A172 (cell line): ENCODE data around the gene MEGF11. TPM values are rescaled to one million over a fixed set of nuclear protein-coding genes. Genes with fewer than 3 reads are reported as not detected.
"Not testable (repeated sequence)": the region's sequence is repeated elsewhere in the genome, so short reads cannot be mapped to it uniquely, and the experiment has no call there.

Source experiments
- DNase-seq: peaks from one replicate; pipeline ENCODE4 v3.0.0-alpha.2; 2015; ENCODE audit warnings: low spot score
- total RNA-seq: library from RNA; depleted of rRNA; stranded (reverse); fragments of >200 nt; shearing (Covaris generic); gene quantifications from 2 replicates; pipeline ENCODE4 v1.2.3, GENCODE V29; 2014

Gene MEGF11
- total RNA-seq, 1 experiment from 2014 or later: 0.57 TPM

DNA sequence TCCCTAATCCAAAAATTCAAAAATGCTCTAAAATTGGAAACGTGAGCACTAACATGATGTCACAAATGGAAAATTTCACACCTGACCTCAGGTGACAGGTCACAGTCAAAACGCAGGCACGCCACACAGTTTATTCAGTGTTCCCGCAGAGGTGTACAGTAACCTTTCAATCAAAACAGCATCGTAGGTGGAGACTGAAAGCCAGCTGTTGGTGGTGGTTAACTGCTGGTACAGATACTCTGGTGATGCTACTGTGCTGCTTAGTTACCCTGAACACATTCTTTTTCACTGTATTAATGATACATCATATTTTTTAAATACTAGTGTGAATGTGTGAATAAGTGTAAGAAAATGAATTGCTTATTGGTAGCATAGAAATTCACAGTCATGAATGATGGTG lies 360.5 kb downstream of the MEGF11 start:
- DNase-seq: no peak

DNA sequence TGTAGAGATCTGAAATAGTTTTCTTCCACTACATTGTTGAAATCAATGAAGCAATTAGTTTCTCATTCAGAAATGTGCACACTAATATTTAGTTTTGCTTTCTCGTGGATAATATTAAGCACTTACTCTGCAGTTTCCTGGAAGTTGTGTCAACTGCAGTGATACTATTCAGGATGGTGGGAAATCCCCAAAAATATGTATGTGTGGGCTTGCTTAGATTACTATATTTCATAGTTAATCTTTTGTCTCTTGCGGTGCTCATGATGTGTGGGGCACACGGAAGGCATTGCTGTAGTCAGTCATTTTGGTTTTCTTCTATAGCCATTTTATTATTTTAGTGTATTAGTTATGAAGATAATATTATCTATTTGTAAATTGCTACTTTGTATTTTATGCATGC lies 364.6 kb downstream of the MEGF11 start:
- no peak for DNase-seq

DNA sequence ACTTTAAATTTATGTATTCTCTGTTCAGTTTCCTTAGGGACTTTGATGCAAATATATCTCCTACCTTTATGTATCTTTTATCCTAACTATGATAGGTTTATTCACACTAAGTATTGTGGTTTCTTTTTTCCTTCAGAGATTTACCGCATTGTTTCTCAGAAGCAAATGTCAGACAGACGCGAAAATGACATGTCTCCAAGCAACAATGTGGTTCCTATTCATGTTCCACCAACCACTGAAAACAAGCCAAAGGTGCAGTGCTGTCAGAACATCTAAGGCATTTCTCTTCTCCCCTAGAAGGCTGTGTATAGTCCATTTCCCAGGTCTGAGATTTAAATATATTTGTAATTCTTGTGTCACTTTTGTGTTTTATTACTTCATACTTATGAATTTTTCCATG lies 366.0 kb downstream of the MEGF11 start:
- DNase-seq: no peak

DNA sequence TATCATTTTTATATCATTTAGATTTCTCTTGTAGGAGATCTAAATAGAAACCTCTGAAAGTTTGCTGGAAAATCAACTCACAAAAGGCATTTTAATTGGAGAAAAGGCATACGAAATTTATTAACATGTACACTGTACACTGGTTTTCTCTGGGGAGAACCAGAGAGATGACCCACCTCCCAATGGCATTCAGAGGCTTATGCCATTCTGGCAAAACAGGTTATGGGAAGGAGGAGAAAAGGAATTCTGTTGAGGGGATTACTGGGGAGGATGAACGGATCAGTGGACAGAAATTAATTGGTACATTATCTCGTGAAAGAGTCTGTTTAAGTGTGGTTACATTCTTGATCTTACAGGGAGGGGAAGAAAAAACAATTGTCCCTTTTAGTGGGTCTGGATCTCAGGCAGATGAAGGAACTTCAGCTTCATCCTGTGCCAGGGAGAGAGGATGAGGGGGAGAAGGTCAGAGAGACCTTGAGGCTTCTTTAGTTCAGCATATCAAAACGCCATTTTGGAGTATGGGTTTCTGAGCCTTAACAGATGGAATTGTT lies 367.8 kb downstream of the MEGF11 start:
- no peak for DNase-seq

DNA sequence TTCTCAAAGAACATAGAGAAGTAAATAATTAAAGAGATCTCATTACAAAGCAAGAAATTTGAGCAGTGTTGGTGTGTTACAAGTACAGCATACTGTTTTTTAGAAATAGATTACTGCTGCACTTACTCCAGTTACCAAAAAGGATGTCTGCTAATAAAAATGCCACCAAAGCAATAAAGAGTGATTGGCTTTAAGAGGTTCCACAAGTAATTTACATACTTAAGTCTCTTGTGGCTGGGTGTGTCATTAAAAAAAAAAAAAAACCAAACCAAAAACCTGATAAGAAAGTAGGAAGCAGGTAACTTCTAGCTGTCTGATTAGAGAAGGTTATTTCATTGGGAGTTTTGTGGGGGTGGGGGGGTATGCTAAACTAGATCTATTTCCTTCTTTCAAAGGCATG lies 369.0 kb downstream of the MEGF11 start:
- DNase-seq: no peak

DNA sequence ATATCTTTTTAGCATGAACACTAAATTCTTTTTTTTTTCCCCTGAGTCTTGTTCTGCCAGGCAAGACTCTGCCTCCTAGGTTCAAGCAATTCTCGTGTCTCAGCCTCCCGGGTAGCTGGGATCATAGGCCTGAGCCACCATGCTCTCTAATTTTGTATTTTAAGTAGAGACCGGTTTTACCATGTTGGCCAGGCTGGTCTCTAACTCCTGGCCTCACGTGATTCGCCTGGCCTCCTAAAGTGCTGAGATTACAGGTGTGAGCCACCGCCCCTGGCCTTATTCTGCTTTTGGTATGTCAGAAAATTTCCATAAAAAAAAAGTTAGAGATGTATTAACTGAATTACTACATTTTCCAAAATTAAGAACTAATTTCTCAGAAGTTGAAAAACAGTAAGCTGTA lies 370.0 kb downstream of the MEGF11 start:
- DNase-seq: no peak

DNA sequence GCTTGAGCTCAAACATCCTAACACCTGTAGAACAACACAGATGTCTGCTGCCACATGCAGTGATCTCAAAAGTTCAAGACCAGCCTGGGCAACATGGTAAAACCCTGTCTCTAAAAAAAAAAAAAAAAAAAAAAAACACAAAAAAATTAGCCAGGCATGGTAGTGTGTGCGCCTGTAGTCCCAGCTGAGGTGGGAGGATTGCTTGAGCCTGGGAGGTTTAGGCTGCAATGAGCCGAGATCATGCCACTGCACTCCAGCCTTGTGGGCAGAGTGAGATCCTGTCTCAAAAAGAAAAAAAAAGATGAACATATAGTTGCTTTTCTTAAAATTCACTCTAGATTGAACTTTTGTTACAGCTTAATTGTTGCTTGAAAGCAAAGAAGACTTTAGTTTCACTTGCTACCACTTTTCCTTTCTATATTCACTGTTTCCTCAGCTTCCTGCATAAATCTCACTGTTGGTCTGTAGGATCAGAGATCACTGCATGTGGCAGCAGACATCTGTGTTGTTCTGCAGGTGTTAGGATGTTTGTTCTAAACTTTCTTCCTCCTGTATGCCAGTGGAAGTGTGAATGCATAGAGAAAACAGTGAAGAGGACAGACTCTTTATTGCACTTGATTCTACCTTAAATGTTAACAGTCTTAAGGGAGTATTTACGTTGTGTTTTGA lies 371.6 kb downstream of the MEGF11 start:
- no peak for DNase-seq

DNA sequence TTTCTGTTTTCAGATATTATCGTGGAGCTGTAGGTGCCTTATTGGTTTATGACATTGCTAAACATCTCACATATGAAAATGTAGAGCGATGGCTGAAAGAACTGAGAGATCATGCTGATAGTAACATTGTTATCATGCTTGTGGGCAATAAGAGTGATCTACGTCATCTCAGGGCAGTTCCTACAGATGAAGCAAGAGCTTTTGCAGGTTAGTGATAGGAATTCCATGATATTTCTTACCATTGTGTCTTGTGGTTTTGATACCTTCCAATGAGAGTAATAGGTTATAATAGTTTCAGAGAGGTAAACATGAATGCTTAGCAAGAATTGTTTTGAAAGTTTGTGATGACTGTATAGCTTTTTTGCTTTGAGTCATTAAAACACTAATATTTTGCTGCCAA lies 375.8 kb downstream of the MEGF11 start:
- no peak for DNase-seq

DNA sequence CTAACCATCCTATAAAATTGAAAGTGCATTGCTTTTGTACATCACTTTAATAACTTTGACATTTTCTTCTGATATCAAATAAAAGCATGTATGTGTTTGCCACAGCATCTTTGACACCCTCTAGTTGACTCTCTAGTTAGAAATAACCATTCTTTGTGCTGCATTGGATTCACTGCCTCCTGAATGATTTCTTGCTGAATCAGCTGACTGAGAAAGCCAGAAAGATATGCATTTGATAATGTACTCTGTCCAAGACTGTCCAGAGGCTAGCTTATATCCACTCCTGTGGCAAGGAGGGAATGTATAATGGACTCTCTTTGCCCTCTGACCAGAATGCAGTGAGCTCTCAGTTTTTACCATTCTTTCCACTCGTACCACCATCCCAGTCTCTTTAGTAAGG lies 378.1 kb downstream of the MEGF11 start:
- no peak for DNase-seq

DNA sequence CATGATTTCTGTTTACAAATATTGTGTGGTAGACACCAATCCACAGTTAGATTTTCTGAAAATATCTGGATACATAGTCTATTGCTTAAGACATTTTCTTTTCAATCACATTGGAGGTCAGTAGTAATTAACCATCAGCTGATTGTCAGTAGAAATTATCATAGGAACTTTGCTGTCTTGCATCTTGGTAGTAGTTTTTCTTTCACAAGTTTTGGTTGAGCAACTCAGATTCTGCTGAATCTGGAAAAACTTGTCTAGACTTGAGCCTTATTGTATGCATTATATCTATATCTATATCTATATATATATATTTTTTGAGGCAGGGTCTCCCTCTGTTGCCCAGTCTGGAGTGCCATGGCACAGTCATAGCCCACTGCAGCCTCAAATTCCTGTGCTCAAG lies 380.3 kb downstream of the MEGF11 start:
- DNase-seq: no peak

DNA sequence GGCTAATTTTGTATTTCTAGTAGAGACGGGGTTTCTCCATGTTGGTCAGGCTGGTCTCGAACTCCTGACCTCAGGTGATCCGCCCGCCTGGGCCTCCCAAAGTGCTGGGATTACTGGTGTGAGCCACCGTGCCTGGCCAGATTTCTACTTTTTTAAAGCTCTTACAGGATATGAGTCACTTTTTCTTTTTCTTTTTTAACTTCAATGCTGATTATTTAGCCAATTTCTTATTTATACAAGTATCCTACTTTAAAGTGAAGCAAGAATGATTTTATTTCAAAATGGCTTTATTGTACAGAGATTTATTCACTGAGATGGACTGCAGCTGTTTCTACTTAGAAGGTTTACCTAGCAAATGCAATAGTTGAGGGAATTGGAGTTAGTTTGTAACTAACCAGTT lies 381.0 kb downstream of the MEGF11 start:
- peak; percentile 16 for DNase-seq

DNA sequence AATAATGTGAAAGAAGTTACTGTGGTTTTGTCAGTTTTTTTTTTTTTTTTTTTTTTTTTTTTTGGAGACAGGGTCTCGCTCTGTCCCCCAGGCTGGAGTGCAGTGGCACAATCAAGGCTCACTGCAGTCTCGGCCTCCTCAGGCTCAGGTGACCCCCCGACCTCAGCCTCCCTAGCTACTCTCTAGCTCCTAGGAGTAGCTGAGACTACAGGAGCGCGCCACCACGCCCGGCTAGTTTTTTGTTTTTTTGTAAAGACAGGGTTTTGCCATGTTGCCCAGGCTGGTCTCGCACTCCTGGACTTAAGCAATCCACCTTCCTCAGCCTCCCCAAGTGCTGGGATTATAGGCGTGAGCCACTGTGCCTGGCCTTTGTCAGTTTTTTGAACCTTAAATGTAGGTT lies 381.7 kb downstream of the MEGF11 start:
- not testable (repeated sequence) for DNase-seq

DNA sequence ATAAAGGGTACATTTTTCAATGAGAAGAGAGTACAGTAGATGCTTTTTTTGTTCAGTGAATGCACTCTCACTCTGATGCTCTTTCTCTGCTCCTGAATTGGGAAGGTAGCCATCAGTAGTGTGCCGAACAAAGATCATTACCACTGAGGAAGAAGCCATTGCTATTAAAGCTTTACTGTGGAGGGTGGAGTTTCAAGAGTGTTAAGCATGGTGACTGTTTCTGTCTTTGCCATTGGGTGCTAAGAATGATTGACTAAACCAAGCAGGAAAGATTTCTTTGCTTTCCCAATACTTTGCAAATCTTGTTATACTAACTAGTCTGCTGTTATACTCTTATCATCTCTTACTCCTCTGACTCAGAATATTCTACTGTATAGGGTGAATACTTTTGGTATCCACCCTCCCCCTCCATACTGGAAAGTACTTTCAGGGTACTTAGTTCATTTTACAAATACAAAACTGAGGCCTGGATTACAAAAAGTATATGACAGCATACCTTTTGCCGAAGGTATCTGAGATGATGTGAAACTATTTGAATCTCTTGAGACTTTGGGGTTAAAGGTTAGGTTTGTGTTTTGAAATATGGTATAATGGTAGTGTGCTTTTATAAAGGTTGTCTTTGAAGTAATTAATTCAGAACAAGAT lies 382.5 kb downstream of the MEGF11 start:
- DNase-seq: peak; percentile 46

DNA sequence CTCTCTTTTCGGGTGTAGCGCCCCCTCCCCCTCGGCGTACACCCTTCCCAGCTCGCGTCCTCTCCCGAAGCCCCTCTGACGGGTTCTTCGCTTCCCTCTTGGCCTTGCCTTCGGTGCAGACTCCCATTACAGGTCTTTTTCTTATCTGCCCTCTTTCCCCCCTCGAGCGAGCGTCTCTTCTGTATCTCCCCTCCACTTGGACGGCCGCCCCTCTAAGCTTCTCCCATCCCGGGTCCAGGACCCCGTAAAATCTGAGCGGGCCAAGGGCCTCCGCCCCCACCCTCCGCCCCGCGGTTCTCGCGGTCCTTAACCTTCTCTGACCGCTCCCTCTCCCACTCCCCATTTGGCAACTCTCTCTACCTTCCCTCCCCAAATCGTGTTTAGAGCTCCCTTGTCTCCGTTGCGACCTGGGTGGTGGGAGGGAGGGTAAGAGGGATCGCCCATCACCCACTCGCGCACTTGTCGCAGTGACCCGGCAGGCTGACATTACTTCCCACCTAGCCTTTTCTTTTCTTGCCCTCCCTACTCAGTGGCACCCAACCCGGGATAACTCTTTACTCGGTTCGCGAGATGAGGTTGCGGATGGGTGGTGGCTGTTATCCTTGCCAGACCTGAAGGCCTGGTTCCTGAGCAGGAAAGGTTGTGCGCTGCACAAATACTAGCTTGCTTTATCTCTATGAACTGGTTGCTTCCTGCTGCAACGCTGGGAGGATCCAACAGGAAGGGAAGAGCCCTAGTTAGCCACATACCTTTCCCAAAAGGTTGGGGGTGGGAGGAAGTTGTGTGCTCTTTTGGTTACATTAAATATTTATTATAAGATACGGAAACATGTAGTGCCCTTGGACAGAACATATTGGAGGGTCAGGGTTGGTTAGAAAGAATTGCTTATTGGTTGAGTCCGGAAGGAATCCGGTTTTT lies 383.3 kb downstream of the MEGF11 start:
- peak; percentile 45 for DNase-seq

DNA sequence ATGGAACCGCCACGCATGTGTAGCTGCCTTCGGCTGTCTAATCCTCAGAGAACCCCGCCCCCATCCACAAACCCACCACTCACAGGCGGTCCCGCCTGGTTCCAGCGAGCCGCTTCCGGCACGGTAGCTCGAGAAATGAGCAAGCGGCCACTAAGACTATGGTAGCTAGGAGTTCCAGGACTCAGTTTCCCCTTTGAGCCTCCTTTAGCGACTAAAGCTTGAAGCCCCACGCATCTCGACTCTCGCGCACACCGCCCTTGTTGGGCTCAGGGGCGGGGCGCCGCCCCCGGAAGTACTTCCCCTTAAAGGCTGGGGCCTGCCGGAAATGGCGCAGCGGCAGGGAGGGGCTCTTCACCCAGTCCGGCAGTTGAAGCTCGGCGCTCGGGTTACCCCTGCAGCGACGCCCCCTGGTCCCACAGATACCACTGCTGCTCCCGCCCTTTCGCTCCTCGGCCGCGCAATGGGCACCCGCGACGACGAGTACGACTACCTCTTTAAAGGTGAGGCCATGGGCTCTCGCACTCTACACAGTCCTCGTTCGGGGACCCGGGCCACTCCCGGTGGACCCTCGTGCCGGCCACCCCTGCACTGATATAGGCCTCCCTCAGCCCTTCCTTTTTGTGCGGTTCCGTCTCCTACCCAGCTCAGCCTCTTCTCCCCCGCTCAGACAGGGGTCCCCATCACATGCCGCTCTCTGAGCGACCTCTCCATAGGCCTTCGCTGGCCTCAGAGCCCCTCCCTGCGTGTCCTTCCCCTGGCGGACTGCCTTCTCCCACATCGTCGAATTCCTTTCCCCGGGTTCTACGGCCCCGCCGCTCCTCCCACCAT lies 384.2 kb downstream of the MEGF11 start, which contains the start of gene RAB11A:
TSS of gene RAB11A (plus strand) at position 366 of the 828 bp plus-strand sequence. CDS start at position 461, 95 bp downstream.
- peak; percentile 91 for DNase-seq

DNA sequence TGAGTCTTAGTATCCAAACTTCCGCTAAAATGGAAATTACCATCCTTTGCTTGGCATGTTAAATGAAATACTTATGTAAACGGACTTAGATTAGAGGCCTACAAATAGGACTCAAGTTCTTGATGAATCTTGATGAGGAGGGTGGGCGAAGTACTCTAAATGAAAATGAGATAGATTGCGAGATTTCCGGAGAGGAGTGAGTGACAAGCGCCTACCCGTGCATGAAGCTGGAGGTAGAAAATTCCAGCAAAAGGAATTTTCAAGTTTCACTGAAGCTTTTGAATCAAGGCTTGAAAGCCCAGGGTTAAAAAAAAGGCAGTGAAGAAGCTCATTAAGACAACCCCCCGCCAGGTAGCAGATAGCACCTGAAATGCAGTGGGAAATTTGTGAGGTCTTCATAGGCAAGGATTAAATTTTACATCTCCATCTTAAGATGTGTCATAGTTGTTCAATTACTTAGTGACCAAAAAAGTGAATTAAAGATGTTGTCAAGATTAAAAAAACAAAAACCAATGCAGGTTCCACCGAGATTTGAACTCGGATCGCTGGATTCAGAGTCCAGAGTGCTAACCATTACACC lies 384.9 kb downstream of the MEGF11 start:
- DNase-seq: no peak

DNA sequence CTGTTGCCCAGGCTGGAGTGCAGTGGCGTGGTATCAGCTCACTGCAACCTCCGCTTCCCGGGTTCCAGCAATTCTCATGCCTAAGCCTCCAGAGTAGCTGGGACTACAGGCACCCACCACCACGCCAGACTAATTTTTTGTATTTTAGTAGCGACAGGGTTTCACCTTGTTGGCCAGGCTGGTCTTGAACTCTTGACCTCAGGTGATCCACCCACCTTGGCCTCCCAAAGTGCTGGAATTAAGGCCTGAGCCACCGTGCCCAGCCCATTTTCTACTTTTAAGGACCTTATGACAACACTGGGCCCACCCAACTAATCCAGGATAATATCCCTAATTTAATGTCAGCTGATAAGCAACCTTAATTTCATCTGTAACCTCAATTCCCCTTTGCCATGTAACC lies 385.6 kb downstream of the MEGF11 start:
- DNase-seq: not testable (repeated sequence)

DNA sequence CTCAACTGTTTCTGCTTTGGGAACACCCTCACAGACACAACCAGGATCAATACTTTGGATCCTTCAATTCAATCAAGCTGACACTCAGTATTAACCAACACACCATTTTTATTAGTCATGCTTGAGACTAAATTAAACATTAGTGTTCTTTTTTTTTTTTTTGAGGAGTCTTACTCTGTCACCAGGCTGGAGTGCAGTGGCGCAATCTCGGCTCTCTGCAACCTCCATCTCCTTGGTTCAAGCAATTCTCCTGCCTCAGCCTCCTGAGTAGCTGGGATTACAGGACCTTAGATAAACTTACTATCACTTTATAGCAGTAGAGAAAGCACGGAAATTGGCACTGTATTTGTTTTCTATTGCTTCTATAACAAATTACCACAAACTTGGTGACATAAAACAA lies 386.3 kb downstream of the MEGF11 start:
- no peak for DNase-seq

DNA sequence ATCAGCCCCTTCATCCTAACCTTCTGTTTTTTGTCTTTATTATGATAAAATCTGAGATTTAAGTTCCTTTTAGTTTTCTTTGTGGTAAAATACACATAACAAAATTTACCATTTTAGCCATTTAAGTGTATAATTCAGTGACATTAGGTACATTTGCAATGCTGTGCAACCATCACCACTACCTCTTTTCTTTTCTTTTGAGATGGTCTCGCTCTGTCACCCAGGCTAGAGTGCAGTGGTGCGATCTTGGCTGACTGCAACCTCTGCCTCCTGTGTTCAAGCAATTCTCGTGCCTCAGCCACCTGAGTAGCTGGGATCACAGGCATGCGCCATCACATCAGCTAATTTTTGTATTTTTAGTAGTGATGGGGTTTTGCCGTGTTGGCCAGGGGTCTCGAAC lies 390.4 kb downstream of the MEGF11 start:
- no peak for DNase-seq

DNA sequence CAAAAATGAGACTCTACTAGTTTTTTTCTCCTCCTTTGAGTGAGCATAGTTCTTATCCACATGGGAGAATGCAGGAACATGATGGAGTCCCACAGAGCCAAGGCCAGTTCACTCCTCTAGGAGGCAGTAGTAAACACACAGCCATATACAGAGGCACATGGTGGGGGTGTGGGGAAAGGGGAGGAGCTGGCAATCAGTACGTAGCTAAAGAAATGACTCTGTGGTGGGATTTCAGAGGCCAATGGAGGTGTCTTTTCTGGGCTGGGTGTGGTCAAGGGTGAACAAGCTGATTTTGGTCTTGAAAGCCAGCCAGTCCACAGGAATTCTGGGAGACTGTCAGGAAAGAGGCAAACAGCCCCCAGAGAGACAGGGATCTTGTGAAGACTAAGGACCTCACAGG lies 390.9 kb downstream of the MEGF11 start:
- peak; percentile 81 for DNase-seq
